OCI-LY7 (cell line): Measurements from ENCODE around the gene GLI3. TPM values are rescaled to one million over a fixed set of nuclear protein-coding genes. Genes with fewer than 3 reads are reported as not detected.

ENCODE experiments used
- BruUV-seq: library from RNA; stranded (reverse); fragments of 400-500 nt; replicated peaks from 2 replicates; lab custom pipeline; 2021; lab: Mats Ljungman, UMichigan
- CTCF ChIA-PET: fragments of 300-600 bp; sonication (Branson Sonifier 250); formaldehyde crosslinking; loops from one replicate; lab custom pipeline; 2022; ENCODE audit warnings: antibody characterized with exemption; ENCODE audit not compliant: unreplicated experiment; lab: Charles Lee
- POLR2A ChIA-PET: fragments of 300-600 bp; sonication (Branson Sonifier 250); formaldehyde crosslinking; loops from one replicate; lab custom pipeline; 2022; ENCODE audit warnings: antibody characterized with exemption; lab: Charles Lee
- DNase-seq: peaks from one replicate; pipeline ENCODE4 v3.0.0-alpha.2; 2015; ENCODE audit warnings: low spot score
- H2AFZ ChIP-seq: fragments of 200-600 bp; sonication (generic), shearing (Covaris generic); 2 replicates; pipeline ENCODE4 v1.6.1; 2014; ENCODE audit warnings: mild to moderate bottlenecking, antibody characterized with exemption, low read length, moderate library complexity
- H3K27ac ChIP-seq: fragments of 200-600 bp; sonication (generic); 2 replicates; pipeline ENCODE4 v1.5.1; 2014; ENCODE audit warnings: mixed run types, low read depth, mild to moderate bottlenecking, moderate library complexity, low read length, inconsistent platforms; ENCODE audit not compliant: poor library complexity, severe bottlenecking
- H3K36me3 ChIP-seq: fragments of 200-600 bp; sonication (generic); 2 replicates; pipeline ENCODE4 v1.6.1; 2014; ENCODE audit warnings: mild to moderate bottlenecking, antibody characterized with exemption, low read length, moderate library complexity, mixed read lengths; ENCODE audit not compliant: insufficient read depth
- H3K4me1 ChIP-seq: fragments of 200-600 bp; sonication (generic); 2 replicates; pipeline ENCODE4 v1.5.1; 2014; ENCODE audit warnings: mild to moderate bottlenecking, low read length; ENCODE audit not compliant: insufficient read depth, poor library complexity, severe bottlenecking
- H3K4me2 ChIP-seq: fragments of 200-600 bp; sonication (generic); 2 replicates; pipeline ENCODE4 v1.6.1; 2014; ENCODE audit warnings: mild to moderate bottlenecking, low read length
- H3K4me3 ChIP-seq: fragments of 200-600 bp; sonication (generic); 2 replicates; pipeline ENCODE4 v1.5.1; 2014; ENCODE audit warnings: mild to moderate bottlenecking, low read depth, low read length; ENCODE audit not compliant: poor library complexity, severe bottlenecking
- H3K79me2 ChIP-seq: fragments of 200-600 bp; sonication (generic); 2 replicates; pipeline ENCODE4 v1.6.1; 2016; ENCODE audit warnings: low read depth, mild to moderate bottlenecking, low read length, moderate library complexity, mixed read lengths; ENCODE audit not compliant: insufficient read depth
- H3K9me2 ChIP-seq: fragments of 200-600 bp; sonication (generic); 2 replicates; pipeline ENCODE4 v1.6.1; 2016; ENCODE audit warnings: mild to moderate bottlenecking, low read length, mixed read lengths; ENCODE audit not compliant: insufficient read depth
- H3K9me3 ChIP-seq: fragments of 200-600 bp; sonication (generic); 2 replicates; pipeline ENCODE4 v1.6.1; 2014; ENCODE audit warnings: mild to moderate bottlenecking, mixed run types, low read length, mixed read lengths
- H4K20me1 ChIP-seq: fragments of 200-600 bp; sonication (generic); 2 replicates; pipeline ENCODE4 v1.6.1; 2014; ENCODE audit warnings: mild to moderate bottlenecking, antibody characterized with exemption, low read length, moderate library complexity, mixed read lengths; ENCODE audit not compliant: insufficient read depth
- CTCF ChIP-seq: fragments of 200-600 bp; sonication (generic); conservative IDR thresholded peaks from 2 replicates; pipeline ENCODE4 v1.5.1; 2014; ENCODE audit warnings: mild to moderate bottlenecking, antibody characterized with exemption, low read length, moderate library complexity, mixed read lengths
- EZH2phosphoT487 ChIP-seq: fragments of 200-600 bp; sonication (generic); IDR thresholded peaks from 2 replicates; pipeline ENCODE4 v1.6.1; 2018; ENCODE audit warnings: low read depth, borderline replicate concordance, mild to moderate bottlenecking, mixed run types, antibody characterized with exemption, low read length, moderate library complexity, mixed read lengths
- intact Hi-C: fragments of 100-400 bp; cut with micrococcal nuclease; formaldehyde crosslinking; loops from one replicate; pipeline ENCODE4 v1.10.0; 2022; ENCODE audit not compliant: unreplicated experiment
- total RNA-seq, 2 experiments: library from RNA; depleted of rRNA in 1 of 2; stranded (reverse); fragments of >200 nt in 1 of 2; shearing (Covaris generic) in 1 of 2; gene quantifications; 2 replicates each; pipeline ENCODE4 v1.2.3, GENCODE V29; 2014 to 2022

Gene GLI3
- total RNA-seq, 2 experiments from 2014 or later: not detected

GRCh38 chr7:41984888-41985287, 252.1 kb downstream of the GLI3 start:
- no peak overlapping the region for H3K4me2 ChIP-seq
- H3K27ac ChIP-seq: no peak overlapping the region
- no peaks in the 10 kb centered on the region for H3K9me2 ChIP-seq
- H3K4me1 ChIP-seq: no peaks in the 10 kb centered on the region
- ChIA-PET CTCF (no interaction called here), POLR2A (interaction anchor here (2.8 kb wide), 1 partner anchor 12 kb away, joined by 9 read pairs; no protein-coding TSS in a partner anchor)
- TF ChIP-seq CTCF (no peak), EZH2phosphoT487 (no peak)
- no peaks in the 10 kb centered on the region for H4K20me1 ChIP-seq
- no peaks in the 10 kb centered on the region for H3K79me2 ChIP-seq
- no peak overlapping the region for H2AFZ ChIP-seq
- DNase-seq: no peak
- no peaks in the 10 kb centered on the region for H3K36me3 ChIP-seq
- no peak overlapping the region for H3K4me3 ChIP-seq
- no peaks in the 10 kb centered on the region for H3K9me3 ChIP-seq
- intact Hi-C loops: no loop called here
- BruUV-seq: no TSS peak

- DNase-seq: no peak
- CTCF ChIA-PET: no interaction called here
- H4K20me1 ChIP-seq: no peaks in the 10 kb centered on the region
- no TSS peak for BruUV-seq
- no peaks in the 10 kb centered on the region for H3K36me3 ChIP-seq
- no peak overlapping the region for H2AFZ ChIP-seq
- H3K27ac ChIP-seq: no peak overlapping the region
- H3K79me2 ChIP-seq: no peaks in the 10 kb centered on the region
- TF ChIP-seq EZH2phosphoT487: no peak
- no peak for TF ChIP-seq CTCF
- no peaks in the 10 kb centered on the region for H3K9me2 ChIP-seq
- H3K4me3 ChIP-seq: no peak overlapping the region
- no peaks in the 10 kb centered on the region for H3K4me1 ChIP-seq
- POLR2A ChIA-PET: no interaction called here
- no peaks in the 10 kb centered on the region for H3K9me3 ChIP-seq
- intact Hi-C loops: no loop called here
- H3K4me2 ChIP-seq: no peak overlapping the region
Measured at GRCh38 chr7:41981046-41982040, 255.7 kb downstream of the GLI3 start.

- intact Hi-C loops: no loop called here
- H2AFZ ChIP-seq: no peak overlapping the region
- ChIA-PET CTCF (no interaction called here), POLR2A (no interaction called here)
- DNase-seq: peak; percentile 33
- no peak overlapping the region for H3K4me3 ChIP-seq
- no peaks in the 10 kb centered on the region for H3K36me3 ChIP-seq
- no peaks in the 10 kb centered on the region for H3K4me1 ChIP-seq
- H3K27ac ChIP-seq: no peak overlapping the region
- H3K9me3 ChIP-seq: no peaks in the 10 kb centered on the region
- no peaks in the 10 kb centered on the region for H3K9me2 ChIP-seq
- H3K79me2 ChIP-seq: no peaks in the 10 kb centered on the region
- peak; percentile 85 for TF ChIP-seq CTCF
- no peak for TF ChIP-seq EZH2phosphoT487
- no peaks in the 10 kb centered on the region for H4K20me1 ChIP-seq
- no TSS peak for BruUV-seq
- H3K4me2 ChIP-seq: no peak overlapping the region
Measured at GRCh38 chr7:41979834-41980307, 257.1 kb downstream of the GLI3 start.
